GM18511 (cell line): ENCODE results near the gene BCAS4.

ENCODE experiments used
- ATAC-seq: cut with Tn5 transposase; IDR thresholded peaks from one replicate; pipeline ENCODE4 v1.9.1; 2021; ENCODE audit warnings: mild to moderate bottlenecking, moderate library complexity; ENCODE audit not compliant: unreplicated experiment

The BCAS4 gene

GRCh38 chr20:50848846-50849673 lies 54.2 kb downstream of the BCAS4 start:
- peak; percentile 49 for ATAC-seq

- ATAC-seq = no peak
These were observed 55.9 kb downstream of the BCAS4 start for GRCh38 chr20:50850721-50851286.

GRCh38 chr20:50852085-50852484 lies 57.2 kb downstream of the BCAS4 start:
- ATAC-seq = no peak

- no peak for ATAC-seq
These were observed 59.8 kb downstream of the BCAS4 start for GRCh38 chr20:50854506-50855249.

- ATAC-seq = no peak
These were observed 60.9 kb downstream of the BCAS4 start for GRCh38 chr20:50855498-50856474.

GRCh38 chr20:50856475-50857041 lies 61.7 kb downstream of the BCAS4 start:
- ATAC-seq = no peak

- ATAC-seq = no peak
These were observed 62.5 kb downstream of the BCAS4 start for GRCh38 chr20:50857348-50857747.

GRCh38 chr20:50858525-50858924 lies 63.7 kb downstream of the BCAS4 start:
- no peak for ATAC-seq

GRCh38 chr20:50859161-50859560 lies 64.3 kb downstream of the BCAS4 start:
- ATAC-seq = no peak

GRCh38 chr20:50861012-50861411 lies 66.2 kb downstream of the BCAS4 start:
- no peak for ATAC-seq

- ATAC-seq = no peak
These were observed 67.7 kb downstream of the BCAS4 start for GRCh38 chr20:50862546-50862945.

GRCh38 chr20:50865114-50865513 lies 70.3 kb downstream of the BCAS4 start:
- no peak for ATAC-seq

- ATAC-seq = no peak
These were observed 70.7 kb downstream of the BCAS4 start for GRCh38 chr20:50865591-50865990.

GRCh38 chr20:50866036-50866685 lies 71.3 kb downstream of the BCAS4 start:
- ATAC-seq = no peak

- ATAC-seq = no peak
These were observed 72.0 kb downstream of the BCAS4 start for GRCh38 chr20:50866831-50867230.

GRCh38 chr20:50867805-50868204 lies 72.9 kb downstream of the BCAS4 start:
- ATAC-seq = no peak

- ATAC-seq = no peak
These were observed 73.9 kb downstream of the BCAS4 start for GRCh38 chr20:50868509-50869495.

- no peak for ATAC-seq
These were observed 75.8 kb downstream of the BCAS4 start for GRCh38 chr20:50870561-50871161.
